ENCODE measurements around the gene SSR3.

GRCh38 chr3:156554842-156555687, at the start of gene SSR3:
- TF ChIP-seq, protein P1, sequence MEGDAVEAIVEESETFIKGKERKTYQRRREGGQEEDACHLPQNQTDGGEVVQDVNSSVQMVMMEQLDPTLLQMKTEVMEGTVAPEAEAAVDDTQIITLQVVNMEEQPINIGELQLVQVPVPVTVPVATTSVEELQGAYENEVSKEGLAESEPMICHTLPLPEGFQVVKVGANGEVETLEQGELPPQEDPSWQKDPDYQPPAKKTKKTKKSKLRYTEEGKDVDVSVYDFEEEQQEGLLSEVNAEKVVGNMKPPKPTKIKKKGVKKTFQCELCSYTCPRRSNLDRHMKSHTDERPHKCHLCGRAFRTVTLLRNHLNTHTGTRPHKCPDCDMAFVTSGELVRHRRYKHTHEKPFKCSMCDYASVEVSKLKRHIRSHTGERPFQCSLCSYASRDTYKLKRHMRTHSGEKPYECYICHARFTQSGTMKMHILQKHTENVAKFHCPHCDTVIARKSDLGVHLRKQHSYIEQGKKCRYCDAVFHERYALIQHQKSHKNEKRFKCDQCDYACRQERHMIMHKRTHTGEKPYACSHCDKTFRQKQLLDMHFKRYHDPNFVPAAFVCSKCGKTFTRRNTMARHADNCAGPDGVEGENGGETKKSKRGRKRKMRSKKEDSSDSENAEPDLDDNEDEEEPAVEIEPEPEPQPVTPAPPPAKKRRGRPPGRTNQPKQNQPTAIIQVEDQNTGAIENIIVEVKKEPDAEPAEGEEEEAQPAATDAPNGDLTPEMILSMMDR (IDR thresholded peaks at IDR 0.05), result peak in 4 of 7 experiments; percentile 25 to 45 (median 35)
- TF ChIP-seq POLR2A (IDR thresholded peaks at IDR 0.05), result peak in 2 of 4 donors; percentile 43 to 84

Data from stomach (tissue), 4 donors.